ENCODE results near the gene STPG3. TPM values are rescaled to one million over a fixed set of nuclear protein-coding genes. Genes with fewer than 3 reads are reported as not detected.

The STPG3 gene
- not detected in 2 replicates for total RNA-seq

DNA sequence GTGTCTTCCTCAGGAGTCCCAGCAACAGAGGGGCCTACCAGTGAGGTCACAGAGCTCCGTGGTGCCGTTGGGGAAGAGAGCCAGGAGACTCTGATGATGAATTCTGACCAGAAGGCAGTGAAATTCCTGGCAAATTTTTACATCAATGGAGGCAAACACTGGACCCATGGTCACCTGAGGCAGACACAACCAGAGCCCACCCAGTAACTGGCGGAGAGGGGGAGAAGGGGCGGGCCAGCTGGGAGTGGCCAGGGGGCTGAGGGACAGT is at the start of gene STPG3:
Gene STPG3 (plus strand): TSS at position 93 of the 268 bp plus-strand sequence. CDS start 1 bp downstream, at position 94.

DNA sequence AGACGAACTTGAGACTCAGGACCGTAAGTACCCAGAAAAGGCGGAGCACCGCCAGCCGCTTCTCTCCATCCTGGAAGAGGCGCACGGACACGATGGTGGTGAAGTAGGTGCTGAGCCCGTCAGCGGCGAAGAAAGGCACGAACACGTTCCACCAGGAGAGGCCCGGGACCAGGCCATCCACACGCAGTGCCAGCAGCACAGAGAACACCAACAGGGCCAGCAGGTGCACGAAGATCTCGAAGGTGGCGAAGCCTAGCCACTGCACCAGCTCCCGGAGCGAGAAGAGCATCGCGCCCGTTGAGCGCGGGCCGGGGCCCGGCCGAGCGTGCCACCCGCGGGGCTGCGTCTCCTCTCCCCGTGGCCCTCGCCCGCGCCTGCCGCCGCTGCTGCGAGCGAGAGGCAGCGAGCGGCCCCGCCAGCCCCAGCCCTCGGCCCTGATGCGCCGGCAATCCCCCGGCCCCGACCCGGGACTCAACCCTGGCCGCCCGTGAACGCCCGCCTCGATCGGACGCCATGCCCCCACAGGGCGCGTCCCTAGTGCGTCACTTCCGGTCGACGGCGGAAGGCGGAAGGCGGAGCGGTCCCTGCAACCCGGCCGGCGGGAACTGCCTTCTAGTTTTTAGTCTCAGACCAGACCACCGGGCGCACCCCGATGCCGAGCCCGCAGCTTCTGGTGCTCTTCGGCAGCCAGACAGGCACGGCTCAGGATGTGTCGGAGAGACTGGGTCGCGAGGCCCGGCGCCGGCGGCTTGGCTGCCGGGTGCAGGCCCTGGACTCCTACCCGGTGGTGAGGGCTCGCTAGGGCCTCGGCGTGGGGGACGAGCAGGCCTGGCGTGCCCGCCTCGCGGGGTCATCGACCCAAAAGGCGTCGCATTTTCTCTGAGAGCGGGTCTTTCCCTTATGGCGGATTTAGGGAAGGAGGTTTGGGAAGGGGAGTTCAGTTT is 45.7 kb upstream of the STPG3 start, which contains the start of the genes NDOR1 and TMEM203:
Gene NDOR1 (plus strand): TSS at position 575 of the 944 bp plus-strand sequence. CDS start 78 bp downstream, at position 653.
Gene TMEM203 (minus strand): TSS at position 523 of the 944 bp plus-strand sequence. CDS start 234 bp downstream, at position 289.

DNA sequence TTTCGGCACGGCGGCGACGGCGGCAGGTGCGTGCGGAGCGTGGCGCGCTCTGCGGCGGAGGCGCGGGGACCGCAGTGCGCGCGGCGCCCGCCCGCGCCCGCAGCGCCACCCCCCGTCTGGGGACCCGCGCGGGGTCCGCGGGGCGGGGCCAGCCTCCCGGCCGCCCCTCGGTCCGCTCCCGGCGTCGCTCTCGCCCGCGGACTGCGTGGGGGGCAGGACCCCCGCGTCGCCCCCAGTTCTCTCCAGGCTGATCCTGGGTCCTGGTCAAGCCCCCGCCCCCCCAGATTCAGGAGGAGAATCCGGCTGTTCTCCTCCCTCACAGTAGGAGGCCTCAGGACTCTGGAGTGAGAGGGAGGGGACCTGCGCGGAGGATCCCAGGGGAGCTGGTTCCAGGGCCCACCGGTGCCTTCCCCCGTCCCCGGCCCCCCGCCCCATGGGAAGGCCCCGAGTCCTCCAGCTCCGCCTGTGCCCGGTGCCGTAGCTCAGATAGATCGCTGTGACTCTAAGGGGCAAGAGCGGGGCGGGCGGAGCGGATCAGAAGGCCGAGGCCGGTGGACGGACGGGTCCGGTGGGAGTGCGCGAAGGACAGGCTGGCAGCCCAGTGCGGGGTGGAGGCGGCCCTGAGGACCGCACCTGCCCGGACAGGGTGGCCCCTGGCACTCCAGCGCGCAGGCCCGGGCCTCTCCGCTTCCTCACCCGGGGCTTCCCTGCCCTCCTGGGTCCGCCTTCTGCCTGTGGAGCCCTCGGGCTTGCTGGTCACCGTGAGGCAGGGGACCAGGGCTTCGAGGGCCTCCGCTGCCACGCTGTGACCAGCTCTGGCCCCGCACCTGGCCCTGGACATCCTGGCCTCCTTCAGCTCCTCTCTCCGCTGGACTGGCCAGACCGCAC is 28.7 kb upstream of the STPG3 start, which contains the start of gene RNF208:
Gene RNF208 (minus strand): TSS at position 51 of the 888 bp plus-strand sequence. CDS start 1,028 bp downstream, outside the sequence.

DNA sequence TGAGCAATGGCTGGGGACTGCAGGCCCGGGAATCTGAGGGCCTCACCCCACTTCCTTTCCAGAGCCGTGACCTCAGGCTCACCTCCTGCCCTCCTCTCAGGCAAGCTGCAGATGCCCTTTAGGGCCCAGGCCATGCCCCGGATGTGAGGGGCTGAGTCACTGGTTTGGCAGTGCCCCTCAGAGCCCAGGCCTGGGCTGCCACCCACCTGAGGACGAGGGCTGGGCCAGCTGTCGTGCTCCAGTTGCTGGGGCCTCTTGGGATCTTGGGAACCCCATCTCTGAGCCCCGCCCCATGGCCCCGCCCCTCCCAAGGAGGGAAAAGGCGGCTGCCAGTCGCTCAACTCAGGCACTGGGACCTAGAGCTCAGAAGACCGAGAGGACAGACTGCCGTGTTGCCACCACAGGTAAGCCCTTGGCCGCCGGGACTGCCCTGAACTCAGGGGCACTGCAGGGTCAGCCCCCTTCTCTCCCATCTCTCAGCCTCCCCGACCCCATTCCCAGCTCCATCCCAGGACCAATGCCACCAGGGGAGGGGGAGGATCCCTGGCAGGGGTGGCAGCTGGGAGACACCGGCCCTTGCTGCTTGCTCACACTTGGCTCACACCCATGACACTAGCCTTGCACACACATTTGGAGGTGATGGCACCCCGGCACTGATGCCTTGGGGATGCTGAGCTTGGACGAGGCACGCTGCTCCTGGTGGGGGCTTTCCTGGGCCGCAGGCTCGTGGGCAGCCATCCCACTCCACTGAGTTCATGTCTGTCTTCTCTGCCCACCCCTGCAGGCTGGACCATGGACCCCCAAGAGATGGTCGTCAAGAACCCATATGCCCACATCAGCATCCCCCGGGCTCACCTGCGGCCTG is 26.0 kb upstream of the STPG3 start, which contains the start of gene CYSRT1:
Gene CYSRT1 (plus strand): TSS at position 345 of the 865 bp plus-strand sequence. CDS start 448 bp downstream, at position 793.

DNA sequence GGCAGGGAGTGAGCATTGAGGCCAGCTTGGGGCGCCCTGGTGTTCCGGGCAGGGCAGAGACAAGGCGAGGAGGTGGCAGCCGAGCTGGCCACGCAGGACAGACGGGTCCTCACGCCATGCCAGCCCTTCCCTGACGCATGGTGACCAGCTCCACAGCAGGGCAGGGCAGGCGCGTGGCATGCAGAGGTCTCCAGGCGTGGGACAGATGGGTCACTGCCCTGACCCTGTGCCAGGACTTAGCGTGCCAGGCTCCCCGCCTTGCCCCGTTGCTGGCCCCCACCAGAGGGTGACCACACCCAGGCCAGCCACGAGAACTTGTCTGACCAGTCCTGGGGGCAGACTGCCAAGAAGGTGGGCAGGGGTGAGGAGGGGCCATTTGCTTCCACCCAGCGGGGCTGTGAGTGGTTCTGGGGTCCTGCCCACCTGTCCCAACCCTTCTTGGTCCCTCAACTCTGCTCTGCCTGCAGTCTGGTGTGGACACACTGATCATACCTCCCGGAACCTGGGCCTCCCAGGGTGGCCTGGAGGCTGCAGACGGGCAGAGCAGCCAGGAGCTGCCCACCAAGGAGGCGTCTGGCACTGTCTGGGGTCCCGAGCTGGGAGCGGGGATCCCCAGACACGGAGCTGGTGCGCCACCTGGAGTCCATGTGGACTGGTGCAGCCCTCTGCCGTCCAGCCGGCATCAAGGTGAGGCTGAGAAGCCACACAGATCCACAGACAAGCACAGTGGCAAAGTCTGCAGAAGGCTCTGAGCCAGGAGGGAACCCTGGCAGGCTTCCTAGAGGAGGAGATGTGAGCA is 23.8 kb upstream of the STPG3 start, which contains the start of gene RNF224:
Gene RNF224 (plus strand): TSS at position 449 of the 799 bp plus-strand sequence. CDS start 834 bp downstream, outside the sequence.

DNA sequence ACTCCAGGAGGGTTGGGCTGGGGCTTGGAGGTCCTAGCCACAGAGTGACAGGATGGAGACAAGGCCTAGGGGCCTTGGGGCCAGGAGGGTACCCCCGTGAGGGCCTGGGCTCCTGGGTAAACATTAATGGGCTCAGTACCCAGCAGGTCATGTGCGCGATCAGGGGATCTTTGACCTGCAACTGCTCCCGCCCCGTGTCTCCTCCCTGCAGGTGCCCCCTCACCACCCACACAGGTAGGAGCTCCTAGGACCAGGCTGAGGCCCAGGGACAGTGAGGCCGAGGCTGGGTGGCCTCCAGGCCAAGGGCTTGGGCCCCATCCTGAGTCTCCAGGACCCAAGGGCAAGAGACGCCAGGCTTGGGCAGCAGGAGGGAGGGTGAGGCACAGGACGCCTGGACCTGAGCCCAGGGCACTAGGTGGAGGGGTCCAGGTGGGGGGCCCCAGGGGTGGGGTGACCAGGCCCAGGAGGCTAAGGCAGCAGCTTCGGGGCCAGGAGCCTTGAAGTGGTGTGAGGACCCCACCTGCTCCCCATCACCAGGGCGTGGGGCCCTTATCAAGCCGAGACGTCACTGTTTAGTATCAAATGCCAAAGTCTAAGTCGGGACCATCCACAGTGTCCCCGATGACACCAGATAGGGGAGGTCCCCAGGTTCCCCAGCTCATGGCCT is 20.2 kb upstream of the STPG3 start, which contains the start of gene SLC34A3:
Gene SLC34A3 (plus strand): TSS at position 197 of the 667 bp plus-strand sequence. CDS start 802 bp downstream, outside the sequence.

DNA sequence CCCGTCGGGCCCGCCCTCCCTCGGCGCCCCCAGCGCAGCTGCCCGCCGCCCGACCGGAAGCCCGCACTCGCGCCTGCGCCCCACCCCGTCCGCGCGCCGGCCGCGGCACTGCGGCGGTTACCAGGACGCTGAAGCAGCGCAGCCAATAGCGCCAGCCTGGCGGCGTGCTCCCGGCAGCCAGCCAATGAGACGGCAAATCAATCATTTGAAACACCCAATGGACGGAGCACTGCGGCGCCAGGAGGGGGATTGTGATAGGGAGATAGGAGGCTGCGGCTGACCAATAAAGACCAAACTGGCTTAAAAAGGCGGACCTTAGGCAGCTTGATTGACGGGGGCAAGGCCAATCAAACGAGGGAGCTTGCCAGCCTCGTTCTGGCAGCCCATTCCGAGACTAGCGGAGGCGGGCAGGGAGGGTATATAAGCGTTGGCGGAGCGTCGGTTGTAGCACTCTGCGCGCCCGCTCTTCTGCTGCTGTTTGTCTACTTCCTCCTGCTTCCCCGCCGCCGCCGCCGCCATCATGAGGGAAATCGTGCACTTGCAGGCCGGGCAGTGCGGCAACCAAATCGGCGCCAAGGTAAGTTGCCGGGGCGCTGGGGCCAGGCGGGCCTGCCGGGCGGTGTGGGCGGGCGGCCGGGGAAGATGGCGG is 10.1 kb upstream of the STPG3 start, which contains the start of gene TUBB4B:
Gene TUBB4B (plus strand): TSS at position 447 of the 649 bp plus-strand sequence. CDS start 74 bp downstream, at position 521.

DNA sequence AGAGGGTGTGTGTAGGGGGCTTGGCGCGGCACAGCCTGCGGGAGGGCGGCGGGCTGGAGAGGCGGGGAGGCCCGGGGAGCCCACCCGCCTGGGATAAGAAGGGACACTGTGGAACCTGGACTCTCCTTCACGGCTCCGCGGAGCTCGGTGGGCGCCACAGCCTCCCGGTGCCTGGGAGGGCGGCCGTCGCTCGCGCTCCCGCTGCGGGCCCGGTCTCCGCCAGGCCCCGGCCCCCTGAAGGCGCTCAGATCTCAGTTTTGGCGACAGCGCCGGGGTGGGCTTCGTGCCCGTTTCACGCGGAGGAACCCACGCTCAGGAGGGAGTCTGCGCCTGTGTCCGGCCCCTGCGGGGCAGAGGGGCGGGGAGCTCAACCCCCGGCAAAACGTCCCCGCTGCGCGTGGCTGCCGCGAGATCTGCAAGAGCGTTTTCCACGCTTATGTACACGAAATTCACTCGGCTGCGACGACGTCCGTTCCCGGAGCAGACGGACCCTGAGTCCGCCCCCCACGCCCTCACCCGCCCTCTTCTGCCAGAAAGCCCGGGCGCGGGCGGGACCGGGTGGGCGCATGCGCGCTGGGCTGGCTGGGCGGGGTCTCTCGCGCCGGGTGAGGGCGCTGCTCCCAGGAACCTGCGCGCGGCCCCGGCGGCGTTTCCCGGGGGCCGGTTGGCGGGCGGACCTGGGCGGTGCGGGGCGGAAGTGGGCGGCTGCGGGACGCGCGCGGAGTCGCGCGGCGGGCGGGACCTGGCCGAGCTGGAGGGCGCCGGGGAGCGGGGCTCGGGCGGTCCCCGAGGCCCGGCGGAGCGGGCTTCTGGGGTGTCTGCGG is 3.8 kb downstream of the STPG3 start, which contains the start of gene NELFB:
Gene NELFB (plus strand): TSS at position 704 of the 824 bp plus-strand sequence.

DNA sequence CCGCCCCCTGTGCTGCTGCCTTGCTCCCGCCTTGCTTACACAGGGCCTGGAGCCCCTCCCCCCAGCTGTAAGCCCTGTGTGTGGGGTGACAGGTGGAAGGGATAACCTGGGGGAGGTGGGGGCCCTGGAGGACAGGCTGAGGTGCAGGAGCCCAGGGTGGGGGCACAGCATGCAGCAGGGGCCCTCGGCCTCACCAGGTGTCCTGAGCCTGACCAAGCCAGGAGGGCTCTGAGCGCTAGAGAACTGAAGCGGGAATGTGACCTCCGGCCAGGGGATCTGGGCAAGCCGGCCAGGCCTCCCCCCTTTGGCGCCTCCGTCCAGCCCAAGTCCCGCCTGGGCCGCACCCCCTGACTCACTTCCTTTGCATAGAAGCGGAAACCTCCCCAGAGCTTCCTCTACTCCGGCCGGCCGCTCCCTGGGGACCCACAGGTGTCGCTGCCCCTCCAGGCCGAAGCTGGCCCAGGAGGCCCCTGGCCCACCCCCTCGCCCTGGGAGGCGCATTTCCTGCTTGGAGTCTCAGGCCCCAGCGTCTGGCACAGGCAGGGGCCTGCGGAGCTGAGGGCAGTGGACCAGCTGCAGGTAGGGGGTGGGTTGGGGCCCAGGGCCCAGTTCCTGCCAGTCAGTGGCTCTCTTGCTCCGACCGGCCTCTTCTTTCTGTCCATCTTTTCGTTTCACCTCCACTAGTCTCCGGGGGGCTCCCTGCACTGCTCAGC is 26.4 kb downstream of the STPG3 start, which contains the start of gene TOR4A:
Gene TOR4A (plus strand): TSS at position 398 of the 713 bp plus-strand sequence. CDS start 964 bp downstream, outside the sequence.

DNA sequence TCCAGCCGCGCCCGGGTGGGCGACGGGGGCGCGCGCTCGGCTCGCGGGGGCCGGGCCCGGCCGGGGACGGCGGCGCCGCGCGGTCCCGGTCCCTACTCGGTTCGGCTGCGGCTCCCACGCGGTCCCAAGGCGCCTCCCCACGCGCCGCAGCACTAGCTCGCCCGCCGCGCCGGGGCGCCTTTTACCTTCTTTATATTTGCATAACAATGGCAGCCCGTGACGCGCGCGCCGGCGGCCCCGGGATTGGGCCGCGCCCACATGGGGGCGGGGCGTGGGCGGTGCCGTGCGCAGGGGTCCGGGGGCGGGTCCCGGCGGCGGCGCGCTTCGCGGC is 51.0 kb downstream of the STPG3 start, which contains the start of gene NRARP:
Gene NRARP (minus strand): TSS at position 154 of the 331 bp plus-strand sequence. CDS start 343 bp downstream, outside the sequence.

Other genes with a start within 250 kb of the STPG3 start
- 12.3 and 23.8 TPM in 2 replicates for gene ABCA2, start 223.0 kb upstream of the STPG3 start, total RNA-seq
- not detected in 2 replicates for gene FUT7, start 219.2 kb upstream of the STPG3 start, total RNA-seq
- gene NPDC1, start 205.1 kb upstream of the STPG3 start, total RNA-seq = 51.2 and 71.8 TPM in 2 replicates
- not detected in 2 replicates for gene ENTPD2, start 197.2 kb upstream of the STPG3 start, total RNA-seq
- gene SAPCD2, start 180.7 kb upstream of the STPG3 start, total RNA-seq = 0.18 and 2.6 TPM in 2 replicates
- 8.5 and 10.7 TPM in 2 replicates for gene UAP1L1, start 173.8 kb upstream of the STPG3 start, total RNA-seq
- 86.1 and 101 TPM in 2 replicates for gene MAN1B1, start 164.3 kb upstream of the STPG3 start, total RNA-seq
- 136 and 138 TPM in 2 replicates for gene DPP7, start 136.6 kb upstream of the STPG3 start, total RNA-seq
- not detected in 2 replicates for gene GRIN1, start 112.1 kb upstream of the STPG3 start, total RNA-seq
- not detected in 2 replicates for gene LRRC26, start 81.2 kb upstream of the STPG3 start, total RNA-seq
- not detected in 2 replicates for gene TMEM210, start 79.2 kb upstream of the STPG3 start, total RNA-seq
- 13.5 and 20.3 TPM in 2 replicates for gene ANAPC2, start 62.7 kb upstream of the STPG3 start, total RNA-seq
- 52.2 and 74.0 TPM in 2 replicates for gene SSNA1, start 62.6 kb upstream of the STPG3 start, total RNA-seq
- 5.8 and 7.2 TPM in 2 replicates for gene TPRN, start 50.5 kb upstream of the STPG3 start, total RNA-seq
- 26.7 and 38.4 TPM in 2 replicates for gene TMEM203, start 45.6 kb upstream of the STPG3 start, total RNA-seq
- 8.3 and 9.4 TPM in 2 replicates for gene NDOR1, start 45.6 kb upstream of the STPG3 start, total RNA-seq
- gene RNF208, start 29.0 kb upstream of the STPG3 start, total RNA-seq = 0.16 TPM in 1 of 2 replicates, not detected in the other
- not detected in 2 replicates for gene CYSRT1, start 26.1 kb upstream of the STPG3 start, total RNA-seq
- not detected in 2 replicates for gene RNF224, start 23.8 kb upstream of the STPG3 start, total RNA-seq
- not detected in 2 replicates for gene SLC34A3, start 20.4 kb upstream of the STPG3 start, total RNA-seq
- 223 and 269 TPM in 2 replicates for gene TUBB4B, start 10.0 kb upstream of the STPG3 start, total RNA-seq
- gene NELFB, start 4.0 kb downstream of the STPG3 start, total RNA-seq = 44.6 and 49.7 TPM in 2 replicates
- gene TOR4A, start 26.4 kb downstream of the STPG3 start, total RNA-seq = 13.0 and 15.6 TPM in 2 replicates
- 0.18 and 1.9 TPM in 2 replicates for gene NRARP, start 51.0 kb downstream of the STPG3 start, total RNA-seq
- gene EXD3, start 171.9 kb downstream of the STPG3 start, total RNA-seq = 2.8 and 4.0 TPM in 2 replicates
- gene NOXA1, start 172.1 kb downstream of the STPG3 start, total RNA-seq = 0.16 TPM in 1 of 2 replicates, not detected in the other
- not detected in 2 replicates for gene ENTPD8, start 190.1 kb downstream of the STPG3 start, total RNA-seq
- gene NSMF, start 208.0 kb downstream of the STPG3 start, total RNA-seq = 40.3 and 49.1 TPM in 2 replicates